HEK293 (cell line): ENCODE measurements around the gene PAEP.
A peak's percentile ranks its signal among the peaks of the same experiment; 100 is the strongest.

ENCODE experiments used
- CTCF ChIA-PET: fragments of 350-600 bp; formaldehyde crosslinking; extraction: SDS; loops from one replicate; lab custom pipeline; 2021; ENCODE audit warnings: antibody characterized with exemption; lab: Yijun Ruan, JAX
- POLR2A ChIA-PET: fragments of 300-600 bp; formaldehyde crosslinking; extraction: SDS; loops from one replicate; lab custom pipeline; 2020; ENCODE audit warnings: antibody characterized with exemption, inconsistent platforms; lab: Yijun Ruan, JAX
- H3K27ac ChIP-seq: fragments of 200-500 bp; sonication (Bioruptor generic); 2 replicates; pipeline ENCODE4 v1.5.1; 2014; ENCODE audit warnings: low read depth, low read length, control low read depth, inconsistent platforms; ENCODE audit errors: extremely low read depth
- H3K36me3 ChIP-seq, 2 experiments: fragments of 200-500 bp in 1 of 2; sonication (Bioruptor generic) in 1 of 2; 1 replicate in 1 of 2; 2 replicates in 1 of 2; pipeline ENCODE4 v1.5.1; 2014 to 2017; ENCODE audit warnings: inconsistent platforms in 2 of 2, low read length in 2 of 2; ENCODE audit not compliant: control insufficient read depth in 2 of 2, insufficient read depth in 1 of 2
- H3K4me1 ChIP-seq: fragments of 200-500 bp; sonication (Bioruptor generic); 2 replicates; pipeline ENCODE4 v1.5.1; 2014; ENCODE audit warnings: mild to moderate bottlenecking, low read length, inconsistent platforms; ENCODE audit not compliant: control insufficient read depth, insufficient read depth
- H3K4me3 ChIP-seq: 2 replicates; pipeline ENCODE4 v1.5.1; 2011; ENCODE audit warnings: low read depth, mild to moderate bottlenecking, control low read depth, low read length, moderate library complexity
- H3K9me3 ChIP-seq: fragments of 200-500 bp; sonication (Bioruptor generic); 2 replicates; pipeline ENCODE4 v1.5.1; 2014; ENCODE audit warnings: low read depth, low read length, inconsistent platforms; ENCODE audit not compliant: control insufficient read depth, insufficient read depth
- BCL11B ChIP-seq: fragments of 450-650 bp; formaldehyde crosslinking; IDR thresholded peaks from 2 replicates; pipeline ENCODE4 v1.5.1; 2016; ENCODE audit warnings: low read depth, missing biosample characterization, missing genetic modification characterization
- FEZF1 ChIP-seq: fragments of 450-650 bp; formaldehyde crosslinking; IDR thresholded peaks from 2 replicates; pipeline ENCODE4 v1.5.1; 2016; ENCODE audit warnings: missing biosample characterization, missing genetic modification characterization
- PBX3 ChIP-seq: sonication (generic); formaldehyde crosslinking; IDR thresholded peaks from 2 replicates; pipeline ENCODE4 v1.8.1; 2022; ENCODE audit warnings: mild to moderate bottlenecking, moderate library complexity, missing genetic modification reagents
- PRDM4 ChIP-seq: fragments of 450-650 bp; formaldehyde crosslinking; IDR thresholded peaks from 2 replicates; pipeline ENCODE4 v1.5.1; 2017; ENCODE audit warnings: missing biosample characterization, missing genetic modification characterization
- REPIN1 ChIP-seq: fragments of 450-650 bp; formaldehyde crosslinking; IDR thresholded peaks from 2 replicates; pipeline ENCODE4 v1.5.1; 2017; ENCODE audit warnings: missing biosample characterization, missing genetic modification characterization, low read depth
- TCF7L2 ChIP-seq: IDR thresholded peaks from 2 replicates; pipeline ENCODE4 v1.6.1; 2011; ENCODE audit warnings: low read depth, mild to moderate bottlenecking, inconsistent platforms, low read length, moderate library complexity, borderline replicate concordance
- ZBTB17 ChIP-seq: fragments of 450-650 bp; formaldehyde crosslinking; IDR thresholded peaks from 2 replicates; pipeline ENCODE4 v1.5.1; 2016; ENCODE audit warnings: missing biosample characterization, missing genetic modification characterization
- ZFHX2 ChIP-seq: fragments of 450-650 bp; formaldehyde crosslinking; conservative IDR thresholded peaks from 2 replicates; pipeline ENCODE4 v1.5.1; 2016; ENCODE audit warnings: missing biosample characterization, missing genetic modification characterization
- ZNF112 ChIP-seq: fragments of 450-650 bp; formaldehyde crosslinking; IDR thresholded peaks from 2 replicates; pipeline ENCODE4 v1.5.0; 2017; ENCODE audit warnings: missing biosample characterization, missing genetic modification characterization
- ZNF132 ChIP-seq: fragments of 450-650 bp; formaldehyde crosslinking; IDR thresholded peaks from 2 replicates; pipeline ENCODE4 v1.5.1; 2017; ENCODE audit warnings: missing biosample characterization, missing genetic modification characterization, borderline replicate concordance
- ZNF174 ChIP-seq: fragments of 450-650 bp; formaldehyde crosslinking; IDR thresholded peaks from 2 replicates; pipeline ENCODE4 v1.5.0; 2017; ENCODE audit warnings: missing biosample characterization, mild to moderate bottlenecking, missing genetic modification characterization
- ZNF335 ChIP-seq: fragments of 450-650 bp; formaldehyde crosslinking; conservative IDR thresholded peaks from 2 replicates; pipeline ENCODE4 v1.5.1; 2016; ENCODE audit warnings: missing biosample characterization, missing genetic modification characterization
- ZNF366 ChIP-seq: fragments of 450-650 bp; formaldehyde crosslinking; conservative IDR thresholded peaks from 2 replicates; pipeline ENCODE4 v1.5.1; 2016; ENCODE audit warnings: missing biosample characterization, missing genetic modification characterization
- ZNF394 ChIP-seq: fragments of 450-650 bp; formaldehyde crosslinking; IDR thresholded peaks from 2 replicates; pipeline ENCODE4 v1.5.1; 2016; ENCODE audit warnings: missing biosample characterization, missing genetic modification characterization, mild to moderate bottlenecking, moderate library complexity, borderline replicate concordance
- ZNF423 ChIP-seq: fragments of 450-650 bp; formaldehyde crosslinking; IDR thresholded peaks from 2 replicates; pipeline ENCODE4 v1.5.1; 2016; ENCODE audit warnings: missing biosample characterization, missing genetic modification characterization
- ZNF433 ChIP-seq: fragments of 450-650 bp; formaldehyde crosslinking; IDR thresholded peaks from 2 replicates; pipeline ENCODE4 v1.5.1; 2016; ENCODE audit warnings: missing biosample characterization, missing genetic modification characterization, low read depth
- ZNF571 ChIP-seq: fragments of 450-650 bp; formaldehyde crosslinking; IDR thresholded peaks from 2 replicates; pipeline ENCODE4 v1.5.0; 2017; ENCODE audit warnings: missing biosample characterization, missing genetic modification characterization
- ZNF639 ChIP-seq: fragments of 450-650 bp; formaldehyde crosslinking; IDR thresholded peaks from 2 replicates; pipeline ENCODE4 v1.5.1; 2016; ENCODE audit warnings: missing biosample characterization, missing genetic modification characterization
- ZNF792 ChIP-seq: fragments of 450-650 bp; formaldehyde crosslinking; IDR thresholded peaks from 2 replicates; pipeline ENCODE4 v1.5.1; 2016; ENCODE audit warnings: missing biosample characterization, missing genetic modification characterization
- TF ChIP-seq, protein P1 (sequence below): fragments of 450-650 bp; formaldehyde crosslinking; IDR thresholded peaks from 2 replicates; pipeline ENCODE4 v1.5.1; 2016; ENCODE audit warnings: missing biosample characterization, missing genetic modification characterization
- TF ChIP-seq, protein P2 (sequence below): fragments of 450-650 bp; formaldehyde crosslinking; IDR thresholded peaks from 2 replicates; pipeline ENCODE4; 2016; ENCODE audit warnings: missing biosample characterization, missing genetic modification characterization
- TF ChIP-seq, protein P3 (sequence below): fragments of 450-650 bp; formaldehyde crosslinking; IDR thresholded peaks from 2 replicates; pipeline ENCODE4 v1.5.1; 2016; ENCODE audit warnings: missing biosample characterization, missing genetic modification characterization

Gene PAEP

GRCh38 chr9:135610290-135611141 lies 49.0 kb downstream of the PAEP start:
- CTCF ChIA-PET, result no interaction called here
- POLR2A ChIA-PET, result no interaction called here
- no peaks in the 10 kb centered on the region for H3K4me1 ChIP-seq
- H3K9me3 ChIP-seq, result no peaks in the 10 kb centered on the region
- no peak for TF ChIP-seq FEZF1
- no peak for TF ChIP-seq TCF7L2
- no peak for TF ChIP-seq ZNF433 (tag by site-specific recombination)
- TF ChIP-seq ZBTB17 (tag by site-specific recombination), result no peak
- peak; percentile 24; the same call in 1 of the 2 replicates for TF ChIP-seq ZFHX2 (tag by site-specific recombination)
- TF ChIP-seq REPIN1, result no peak
- TF ChIP-seq, all 188 proteins: peak for 1
- H3K4me3 ChIP-seq, result no peak overlapping the region
- no peak overlapping the region for H3K27ac ChIP-seq
- no peaks in the 10 kb centered on the region for H3K36me3 ChIP-seq

GRCh38 chr9:135611142-135611874 lies 49.8 kb downstream of the PAEP start:
- ChIA-PET CTCF (no interaction called here), POLR2A (no interaction called here)
- Histone ChIP-seq H3K9me3 (no peaks in the 10 kb centered on the region), H3K4me3 (no peak overlapping the region), H3K27ac (no peak overlapping the region), H3K4me1 (no peaks in the 10 kb centered on the region), H3K36me3 (no peaks in the 10 kb centered on the region)
- no peak for TF ChIP-seq ZNF571
- no peak for TF ChIP-seq PBX3 (CRISPR knock-in tag)
- no peak for TF ChIP-seq ZNF335
- no peak for TF ChIP-seq ZNF394 (tag by site-specific recombination)
- no peak for TF ChIP-seq ZNF132 (tag by site-specific recombination)
- no peak for TF ChIP-seq ZNF423 (tag by site-specific recombination)
- TF ChIP-seq ZNF639 (tag by site-specific recombination), result no peak
- TF ChIP-seq ZNF112 (tag by site-specific recombination), result no peak
- TF ChIP-seq, protein P1, sequence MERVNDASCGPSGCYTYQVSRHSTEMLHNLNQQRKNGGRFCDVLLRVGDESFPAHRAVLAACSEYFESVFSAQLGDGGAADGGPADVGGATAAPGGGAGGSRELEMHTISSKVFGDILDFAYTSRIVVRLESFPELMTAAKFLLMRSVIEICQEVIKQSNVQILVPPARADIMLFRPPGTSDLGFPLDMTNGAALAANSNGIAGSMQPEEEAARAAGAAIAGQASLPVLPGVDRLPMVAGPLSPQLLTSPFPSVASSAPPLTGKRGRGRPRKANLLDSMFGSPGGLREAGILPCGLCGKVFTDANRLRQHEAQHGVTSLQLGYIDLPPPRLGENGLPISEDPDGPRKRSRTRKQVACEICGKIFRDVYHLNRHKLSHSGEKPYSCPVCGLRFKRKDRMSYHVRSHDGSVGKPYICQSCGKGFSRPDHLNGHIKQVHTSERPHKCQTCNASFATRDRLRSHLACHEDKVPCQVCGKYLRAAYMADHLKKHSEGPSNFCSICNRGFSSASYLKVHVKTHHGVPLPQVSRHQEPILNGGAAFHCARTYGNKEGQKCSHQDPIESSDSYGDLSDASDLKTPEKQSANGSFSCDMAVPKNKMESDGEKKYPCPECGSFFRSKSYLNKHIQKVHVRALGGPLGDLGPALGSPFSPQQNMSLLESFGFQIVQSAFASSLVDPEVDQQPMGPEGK (tag by site-specific recombination), result no peak

DNA sequence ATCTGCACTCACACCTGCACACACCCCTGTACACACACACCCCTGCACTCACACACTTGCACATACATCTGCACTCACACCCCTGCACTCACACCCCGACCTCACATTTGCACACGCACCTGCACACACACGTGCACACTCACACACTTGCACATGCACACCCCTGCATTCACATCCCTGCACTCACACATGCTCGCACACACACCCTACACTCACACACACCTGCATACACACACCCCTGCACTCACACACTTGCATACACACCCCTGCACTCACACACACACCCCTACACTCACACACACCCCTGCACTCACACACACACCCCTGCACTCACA lies 50.3 kb downstream of the PAEP start:
- no peaks in the 10 kb centered on the region for H3K9me3 ChIP-seq
- POLR2A ChIA-PET, result no interaction called here
- CTCF ChIA-PET, result no interaction called here
- H3K27ac ChIP-seq, result no peak overlapping the region
- H3K36me3 ChIP-seq, result no peaks in the 10 kb centered on the region
- H3K4me3 ChIP-seq, result no peak overlapping the region
- no peaks in the 10 kb centered on the region for H3K4me1 ChIP-seq
- TF ChIP-seq BCL11B (tag by site-specific recombination) (no peak), ZNF792 (tag by site-specific recombination) (no peak), ZNF366 (no peak), PRDM4 (tag by site-specific recombination) (no peak), ZNF174 (tag by site-specific recombination) (no peak)
- TF ChIP-seq, protein P2, sequence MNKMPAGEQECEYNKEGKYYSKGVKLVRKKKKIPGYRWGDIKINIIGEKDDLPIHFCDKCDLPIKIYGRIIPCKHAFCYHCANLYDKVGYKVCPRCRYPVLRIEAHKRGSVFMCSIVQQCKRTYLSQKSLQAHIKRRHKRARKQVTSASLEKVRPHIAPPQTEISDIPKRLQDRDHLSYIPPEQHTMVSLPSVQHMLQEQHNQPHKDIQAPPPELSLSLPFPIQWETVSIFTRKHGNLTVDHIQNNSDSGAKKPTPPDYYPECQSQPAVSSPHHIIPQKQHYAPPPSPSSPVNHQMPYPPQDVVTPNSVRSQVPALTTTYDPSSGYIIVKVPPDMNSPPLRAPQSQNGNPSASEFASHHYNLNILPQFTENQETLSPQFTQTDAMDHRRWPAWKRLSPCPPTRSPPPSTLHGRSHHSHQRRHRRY (tag by site-specific recombination), result no peak
- TF ChIP-seq, protein P3, sequence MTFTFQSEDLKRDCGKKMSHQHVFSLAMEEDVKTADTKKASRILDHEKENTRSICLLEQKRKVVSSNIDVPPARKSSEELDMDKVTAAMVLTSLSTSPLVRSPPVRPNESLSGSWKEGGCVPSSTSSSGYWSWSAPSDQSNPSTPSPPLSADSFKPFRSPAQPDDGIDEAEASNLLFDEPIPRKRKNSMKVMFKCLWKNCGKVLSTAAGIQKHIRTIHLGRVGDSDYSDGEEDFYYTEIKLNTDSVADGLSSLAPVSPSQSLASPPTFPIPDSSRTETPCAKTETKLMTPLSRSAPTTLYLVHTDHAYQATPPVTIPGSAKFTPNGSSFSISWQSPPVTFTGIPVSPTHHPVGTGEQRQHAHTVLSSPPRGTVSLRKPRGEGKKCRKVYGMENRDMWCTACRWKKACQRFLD, result no peak
